KOPT-K1 (cell line): ENCODE results near the gene SPON1.
"Not testable (repeated sequence)": the region's sequence is repeated elsewhere in the genome, so short reads cannot be mapped to it uniquely, and the experiment has no call there.

Experiments used
- H3K27ac ChIP-seq: fragments of 200-600 bp; sonication (generic); 2 replicates; pipeline ENCODE4 v1.5.1; 2016; ENCODE audit warnings: antibody characterized with exemption, mild to moderate bottlenecking, low read depth, low read length; ENCODE audit not compliant: poor library complexity, severe bottlenecking
- H3K36me3 ChIP-seq: fragments of 200-600 bp; sonication (generic); 2 replicates; pipeline ENCODE4 v1.5.1; 2017; ENCODE audit warnings: antibody characterized with exemption, mild to moderate bottlenecking, low read length, moderate library complexity; ENCODE audit not compliant: insufficient read depth
- H3K9me3 ChIP-seq: fragments of 200-600 bp; sonication (generic); 2 replicates; pipeline ENCODE4 v1.5.1; 2017; ENCODE audit warnings: antibody characterized with exemption, low read length, mild to moderate bottlenecking; ENCODE audit not compliant: insufficient read depth, poor library complexity, severe bottlenecking

The SPON1 gene

GRCh38 chr11:14240951-14241350 is 278.4 kb downstream of the SPON1 start:
- H3K9me3 ChIP-seq = no peaks in the 10 kb centered on the region
- H3K36me3 ChIP-seq = no peaks in the 10 kb centered on the region
- no peak overlapping the region for H3K27ac ChIP-seq

DNA sequence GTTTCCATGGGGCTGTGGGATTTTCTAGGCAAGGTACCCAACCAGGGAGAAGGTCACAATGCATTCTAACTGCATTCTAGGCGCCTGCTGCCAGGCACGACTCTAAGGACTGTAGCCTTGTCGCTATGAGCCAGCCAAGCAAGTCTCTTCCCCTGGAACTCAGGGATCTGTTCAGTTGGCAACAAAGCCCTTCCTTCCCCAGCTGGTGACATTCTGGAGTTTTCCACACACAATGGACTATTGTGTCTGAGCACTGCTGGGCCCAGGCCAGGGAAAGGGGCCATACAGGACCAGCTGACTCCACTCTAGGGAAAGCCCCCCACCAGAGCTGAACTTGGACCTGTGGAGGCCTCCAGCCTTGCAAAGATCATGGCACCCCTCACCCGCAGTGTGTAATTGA is 279.7 kb downstream of the SPON1 start:
- H3K36me3 ChIP-seq = no peaks in the 10 kb centered on the region
- H3K27ac ChIP-seq = no peak overlapping the region
- H3K9me3 ChIP-seq = no peaks in the 10 kb centered on the region

- H3K9me3 ChIP-seq = no peaks in the 10 kb centered on the region
- no peaks in the 10 kb centered on the region for H3K36me3 ChIP-seq
- H3K27ac ChIP-seq = no peak overlapping the region
Observed at GRCh38 chr11:14242733-14243132, 280.2 kb downstream of the SPON1 start.

DNA sequence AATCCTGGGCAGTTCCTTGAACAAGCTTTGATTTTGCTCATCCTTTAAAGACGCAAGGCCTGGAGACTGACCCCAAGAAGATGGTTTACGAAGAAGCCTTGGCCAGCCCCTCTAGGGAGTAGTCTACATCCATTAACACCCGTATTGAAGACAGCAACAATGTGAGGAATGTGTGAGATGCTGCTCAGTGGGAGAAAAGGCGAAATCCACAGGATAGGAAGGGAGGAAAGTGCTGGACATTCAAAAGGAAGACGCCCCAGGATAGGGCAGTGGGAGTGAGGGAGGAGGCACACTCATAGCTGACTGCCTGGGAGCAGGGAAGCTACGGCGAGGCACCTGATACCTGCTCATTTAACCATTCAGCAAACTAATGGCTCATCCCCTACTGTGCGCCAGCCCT is 282.4 kb downstream of the SPON1 start:
- no peaks in the 10 kb centered on the region for H3K36me3 ChIP-seq
- H3K27ac ChIP-seq = no peak overlapping the region
- no peaks in the 10 kb centered on the region for H3K9me3 ChIP-seq

DNA sequence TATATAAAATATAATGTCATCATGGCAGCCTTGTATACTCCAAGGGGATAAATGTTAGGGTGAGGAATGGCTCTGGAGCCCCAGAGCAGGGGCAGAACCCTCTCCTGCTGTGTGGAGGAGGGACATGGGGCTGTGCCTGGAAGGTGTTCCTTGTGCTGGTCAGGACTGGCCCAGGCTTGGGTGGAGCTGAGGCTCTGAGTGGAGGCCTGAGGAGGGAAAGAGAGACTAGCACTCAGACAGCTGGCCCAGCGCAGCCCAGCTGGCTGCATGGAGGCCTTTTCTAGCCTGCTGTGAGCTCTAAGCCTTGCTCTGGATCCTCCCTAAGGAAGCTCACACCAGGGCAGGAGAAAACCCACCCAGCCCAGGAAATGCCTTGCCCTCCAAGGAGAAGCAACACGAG is 282.9 kb downstream of the SPON1 start:
- H3K36me3 ChIP-seq = no peaks in the 10 kb centered on the region
- H3K27ac ChIP-seq = no peak overlapping the region
- no peaks in the 10 kb centered on the region for H3K9me3 ChIP-seq

DNA sequence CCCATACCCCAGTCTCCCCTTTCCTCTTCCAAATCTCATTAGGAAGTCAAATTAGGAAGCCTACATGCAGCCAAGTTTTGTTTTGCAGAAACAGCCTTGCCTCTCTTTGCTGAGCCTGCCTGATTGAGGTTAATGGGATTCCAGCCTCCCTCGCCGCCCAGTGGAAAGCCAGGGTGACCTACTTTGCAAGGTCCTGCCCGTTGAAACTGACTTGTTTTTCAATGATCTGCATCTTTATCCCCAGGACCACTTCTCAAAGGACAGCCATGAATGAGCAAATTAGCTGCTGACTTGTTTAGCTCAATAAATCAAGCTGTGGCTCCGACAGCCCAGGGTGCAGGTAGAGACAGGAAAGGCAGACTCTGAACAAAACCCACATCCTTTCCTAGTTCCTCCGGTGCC is 286.1 kb downstream of the SPON1 start:
- Histone ChIP-seq H3K9me3 (no peaks in the 10 kb centered on the region), H3K36me3 (no peaks in the 10 kb centered on the region), H3K27ac (no peak overlapping the region)

DNA sequence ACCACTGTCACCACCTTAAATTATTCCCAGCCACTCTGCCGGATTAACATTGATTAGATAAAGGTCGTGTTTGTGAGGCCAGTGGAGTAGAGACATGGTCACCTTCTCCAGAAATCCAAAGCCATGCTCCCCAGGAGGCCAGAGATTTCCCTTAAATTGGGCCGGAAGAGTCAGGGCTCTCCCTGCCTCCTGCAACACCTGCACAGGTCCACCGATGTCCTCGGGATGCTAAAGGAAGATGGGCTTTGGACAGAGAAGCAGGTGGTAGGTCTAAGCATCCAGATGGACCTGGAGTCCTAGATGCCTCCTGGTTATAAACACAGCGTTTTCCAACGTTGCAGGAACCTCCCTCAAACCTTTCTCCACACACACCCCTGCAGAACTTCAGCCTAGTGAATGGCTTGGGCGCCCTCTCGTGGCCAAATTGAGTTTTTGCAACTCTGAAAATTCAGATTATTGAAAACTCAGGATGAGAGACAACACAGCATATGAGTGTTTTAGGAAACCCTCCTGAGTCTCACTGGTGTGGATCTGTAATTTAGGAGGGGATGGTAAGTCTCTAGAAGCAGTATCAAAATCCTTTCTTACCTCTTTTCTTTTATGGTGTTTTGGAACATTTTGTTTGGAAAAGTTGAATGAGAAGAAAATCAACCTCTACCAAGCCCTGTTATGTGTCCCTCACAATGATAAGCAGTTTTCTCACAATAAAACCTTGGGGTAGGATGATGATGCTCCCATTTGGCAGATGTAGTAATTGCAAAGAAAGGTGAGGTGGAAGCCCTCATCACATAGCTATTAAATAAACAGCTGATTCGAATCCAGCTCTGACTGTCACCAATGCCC is 286.8 kb downstream of the SPON1 start:
- Histone ChIP-seq H3K36me3 (no peaks in the 10 kb centered on the region), H3K9me3 (no peaks in the 10 kb centered on the region), H3K27ac (no peak overlapping the region)

DNA sequence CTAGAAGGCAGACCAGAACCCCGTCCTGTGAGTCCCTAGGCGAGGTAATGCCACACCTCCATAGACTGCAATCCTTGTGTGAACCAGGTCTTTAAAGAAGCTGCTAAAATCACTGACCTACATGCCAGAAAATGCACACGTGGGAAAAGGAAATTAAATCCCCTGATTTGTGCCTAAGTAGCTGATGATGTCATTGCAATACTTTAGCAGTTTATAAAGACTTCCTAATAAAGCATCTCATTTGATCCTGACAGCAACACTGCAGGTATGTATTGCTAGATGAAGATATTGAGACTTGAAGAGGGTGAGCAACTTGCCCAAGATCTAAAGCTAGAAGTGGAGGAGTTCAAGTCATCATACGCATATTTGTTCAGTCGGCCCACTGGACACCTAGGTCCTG is 289.2 kb downstream of the SPON1 start:
- H3K27ac ChIP-seq = no peak overlapping the region
- no peaks in the 10 kb centered on the region for H3K36me3 ChIP-seq
- no peaks in the 10 kb centered on the region for H3K9me3 ChIP-seq

- not testable (repeated sequence) for H3K27ac ChIP-seq, H3K36me3 ChIP-seq, H3K9me3 ChIP-seq
Observed at GRCh38 chr11:14252501-14252900, 290.0 kb downstream of the SPON1 start.

DNA sequence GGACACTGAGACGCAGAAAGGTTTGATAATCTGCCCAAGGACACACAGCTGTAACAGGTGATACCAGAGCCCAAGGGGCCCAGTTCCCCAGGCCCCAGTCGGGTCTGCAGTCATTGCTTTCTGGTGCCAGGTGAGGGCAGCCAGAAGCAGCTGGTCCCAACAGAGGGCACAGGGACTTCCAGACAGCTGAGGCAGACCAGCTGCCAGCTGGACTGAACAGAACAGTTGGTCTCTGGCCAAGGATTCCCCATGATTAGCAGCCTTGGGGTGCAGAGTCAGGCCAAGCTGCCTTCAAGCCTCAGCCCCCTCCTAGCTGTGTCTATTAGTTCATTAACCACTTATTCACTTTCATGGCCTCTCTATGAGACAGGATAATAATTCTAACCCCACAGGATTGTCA is 290.9 kb downstream of the SPON1 start:
- H3K36me3 ChIP-seq = no peaks in the 10 kb centered on the region
- H3K27ac ChIP-seq = no peak overlapping the region
- no peaks in the 10 kb centered on the region for H3K9me3 ChIP-seq

DNA sequence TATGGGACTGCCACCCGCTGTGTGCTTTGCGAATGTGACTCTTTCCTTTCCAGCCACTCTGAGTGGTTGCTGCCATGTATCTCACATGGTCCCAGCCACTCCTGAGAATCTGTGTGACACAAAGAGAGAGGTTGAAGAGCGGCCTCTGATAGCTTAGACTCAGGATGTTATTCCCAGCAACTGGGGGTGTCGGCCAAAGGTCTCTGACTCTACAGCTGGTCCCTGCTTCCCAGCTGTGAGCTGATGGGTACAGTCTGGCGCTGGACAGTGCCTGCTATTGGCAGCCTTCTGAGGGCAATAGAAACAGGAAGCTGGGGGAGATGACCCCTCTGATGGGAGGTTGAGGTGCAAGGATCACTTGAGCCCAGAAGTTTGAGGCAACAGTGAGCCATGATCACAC is 291.3 kb downstream of the SPON1 start:
- no peak overlapping the region for H3K27ac ChIP-seq
- H3K36me3 ChIP-seq = no peaks in the 10 kb centered on the region
- no peaks in the 10 kb centered on the region for H3K9me3 ChIP-seq

DNA sequence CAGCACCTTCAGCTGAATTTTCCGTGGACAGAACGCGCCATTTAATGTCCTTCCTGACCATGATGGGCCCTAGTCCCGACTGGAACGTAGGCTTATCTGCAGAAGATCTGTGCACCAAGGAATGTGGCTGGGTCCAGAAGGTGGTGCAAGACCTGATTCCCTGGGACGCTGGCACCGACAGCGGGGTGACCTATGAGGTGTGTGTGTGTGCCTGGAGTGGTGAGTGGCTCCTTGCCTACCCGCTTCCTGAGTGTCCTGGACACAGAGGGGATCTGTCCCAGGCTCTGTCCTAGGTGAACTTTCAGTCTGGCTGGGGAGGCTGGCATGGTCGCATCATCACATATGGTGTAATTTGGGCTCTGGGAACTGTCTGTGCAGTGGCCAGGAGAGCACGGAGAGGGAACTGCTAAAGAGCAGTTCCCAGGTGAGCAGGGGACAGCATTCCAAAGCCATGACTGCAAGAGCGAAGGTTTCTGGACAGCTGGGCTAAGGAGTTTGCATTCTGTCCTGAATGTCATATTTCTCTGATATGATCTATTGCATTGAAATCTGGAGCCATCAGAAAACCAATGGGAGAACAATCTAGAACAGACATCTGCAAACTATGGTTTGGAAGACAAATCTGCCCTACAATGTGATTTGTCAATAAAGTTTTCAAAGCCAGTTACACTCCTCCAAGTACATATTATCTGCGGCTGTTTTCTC is 292.2 kb downstream of the SPON1 start:
- no peak overlapping the region for H3K27ac ChIP-seq
- H3K9me3 ChIP-seq = no peaks in the 10 kb centered on the region
- H3K36me3 ChIP-seq = no peaks in the 10 kb centered on the region

DNA sequence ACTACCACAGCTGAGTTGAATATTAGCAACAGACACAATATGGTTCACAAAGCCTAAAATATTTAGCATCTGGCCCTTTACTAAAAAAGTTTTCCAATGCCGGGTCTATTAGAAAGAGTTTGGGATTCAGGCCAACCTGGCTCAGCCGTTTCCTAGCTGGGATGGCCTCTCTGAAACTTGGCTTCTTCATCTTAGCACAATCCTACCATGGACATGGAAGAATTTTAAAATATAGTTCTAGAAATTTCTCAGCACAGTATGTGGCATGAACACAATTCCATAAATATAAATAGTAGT is 292.7 kb downstream of the SPON1 start:
- Histone ChIP-seq H3K27ac (no peak overlapping the region), H3K36me3 (no peaks in the 10 kb centered on the region), H3K9me3 (no peaks in the 10 kb centered on the region)

GRCh38 chr11:14258221-14258935 is 295.9 kb downstream of the SPON1 start:
- H3K9me3 ChIP-seq = no peaks in the 10 kb centered on the region
- no peaks in the 10 kb centered on the region for H3K36me3 ChIP-seq
- H3K27ac ChIP-seq = no peak overlapping the region

DNA sequence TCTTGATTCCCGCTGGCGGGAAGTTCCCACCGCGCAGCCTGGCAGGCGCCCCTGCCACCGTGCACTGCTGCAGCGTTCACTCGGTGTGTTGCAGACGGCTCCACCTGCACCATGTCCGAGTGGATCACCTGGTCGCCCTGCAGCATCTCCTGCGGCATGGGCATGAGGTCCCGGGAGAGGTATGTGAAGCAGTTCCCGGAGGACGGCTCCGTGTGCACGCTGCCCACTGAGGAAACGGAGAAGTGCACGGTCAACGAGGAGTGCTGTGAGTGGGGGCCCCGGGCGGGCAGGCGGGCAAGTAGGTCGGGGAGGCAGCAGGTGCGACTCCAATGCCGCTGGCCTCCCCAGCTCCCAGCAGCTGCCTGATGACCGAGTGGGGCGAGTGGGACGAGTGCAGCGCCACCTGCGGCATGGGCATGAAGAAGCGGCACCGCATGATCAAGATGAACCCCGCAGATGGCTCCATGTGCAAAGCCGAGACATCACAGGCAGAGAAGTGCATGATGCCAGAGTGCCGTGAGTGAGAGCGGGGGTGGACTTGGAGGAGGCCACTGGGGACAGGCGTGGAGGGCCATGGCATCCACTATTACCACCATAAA is 296.8 kb downstream of the SPON1 start:
- H3K9me3 ChIP-seq = no peaks in the 10 kb centered on the region
- no peak overlapping the region for H3K27ac ChIP-seq
- no peaks in the 10 kb centered on the region for H3K36me3 ChIP-seq
